HG02588 (cell line): ENCODE measurements around the gene CLSTN1.
"Not testable (repeated sequence)": the region's sequence is repeated elsewhere in the genome, so short reads cannot be mapped to it uniquely, and the experiment has no call there.

Source experiments
- ATAC-seq: cut with Tn5 transposase; IDR thresholded peaks from one replicate; pipeline ENCODE4 v1.9.1; 2021; ENCODE audit warnings: mild to moderate bottlenecking, moderate library complexity; ENCODE audit not compliant: unreplicated experiment

Gene CLSTN1

GRCh38 chr1:9717193-9718005, 106.4 kb downstream of the CLSTN1 start:
- ATAC-seq: peak; percentile 59

- no peak for ATAC-seq
Observed at GRCh38 chr1:9716404-9717192, 107.2 kb downstream of the CLSTN1 start.

- ATAC-seq: no peak
Observed at GRCh38 chr1:9715536-9716226, 108.1 kb downstream of the CLSTN1 start.

GRCh38 chr1:9714257-9714718, 109.5 kb downstream of the CLSTN1 start:
- ATAC-seq: no peak

GRCh38 chr1:9712767-9713166, 111.0 kb downstream of the CLSTN1 start:
- ATAC-seq: not testable (repeated sequence)

GRCh38 chr1:9711466-9712020, 112.2 kb downstream of the CLSTN1 start:
- no peak for ATAC-seq

GRCh38 chr1:9710037-9710436, 113.7 kb downstream of the CLSTN1 start:
- ATAC-seq: no peak

- no peak for ATAC-seq
Observed at GRCh38 chr1:9706178-9706577, 117.6 kb downstream of the CLSTN1 start.

GRCh38 chr1:9705337-9706093, 118.2 kb downstream of the CLSTN1 start:
- no peak for ATAC-seq

- ATAC-seq: no peak
Observed at GRCh38 chr1:9703681-9704080, 120.1 kb downstream of the CLSTN1 start.

GRCh38 chr1:9703165-9703509, 120.6 kb downstream of the CLSTN1 start:
- no peak for ATAC-seq

GRCh38 chr1:9701665-9702064, 122.1 kb downstream of the CLSTN1 start:
- no peak for ATAC-seq

GRCh38 chr1:9700340-9700739, 123.4 kb downstream of the CLSTN1 start:
- ATAC-seq: no peak

GRCh38 chr1:9699361-9699760, 124.4 kb downstream of the CLSTN1 start:
- ATAC-seq: no peak

- ATAC-seq: no peak
Observed at GRCh38 chr1:9696793-9697192, 127.0 kb downstream of the CLSTN1 start.

GRCh38 chr1:9691691-9692090, 132.1 kb downstream of the CLSTN1 start:
- ATAC-seq: no peak

- ATAC-seq: no peak
Observed at GRCh38 chr1:9691108-9691445, 132.7 kb downstream of the CLSTN1 start.

- no peak for ATAC-seq
Observed at GRCh38 chr1:9690440-9691107, 133.2 kb downstream of the CLSTN1 start.

GRCh38 chr1:9689971-9690381, 133.8 kb downstream of the CLSTN1 start:
- ATAC-seq: no peak
